Astrocyte of the hippocampus (primary cell): Measurements from ENCODE around the gene STK16.

Source experiments
- DNase-seq: peaks from one replicate; pipeline ENCODE4 v3.0.0; 2011; ENCODE audit warnings: low read depth, low spot score

Gene STK16

DNA sequence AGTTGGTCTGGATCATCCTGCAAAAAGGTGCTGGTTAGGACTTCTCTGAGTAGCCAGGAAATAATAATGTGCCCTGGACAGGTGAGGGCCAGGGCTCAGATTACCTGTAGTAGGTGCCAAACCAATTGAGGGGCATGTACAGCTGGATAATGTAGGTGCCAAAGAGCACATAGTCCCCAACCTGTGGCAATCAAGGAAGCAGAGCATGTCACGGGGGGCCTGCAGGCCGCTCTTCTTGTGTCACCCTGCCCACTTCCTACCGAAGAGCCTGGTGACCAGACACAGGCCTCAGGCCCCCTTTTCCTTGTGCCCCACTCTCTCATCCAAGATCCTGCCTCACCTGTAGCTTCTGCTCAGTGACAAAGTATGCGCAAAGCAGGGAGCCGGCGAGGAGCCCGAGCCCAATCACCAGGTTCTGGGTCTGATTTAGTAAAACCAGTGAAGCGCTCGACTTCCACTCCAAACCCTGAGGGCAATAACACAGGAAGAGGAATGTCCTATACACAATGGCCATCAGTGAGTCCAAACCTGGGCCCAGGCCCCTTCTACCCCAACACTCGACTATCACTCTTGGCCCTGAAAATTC, 31.7 kb upstream of the STK16 start:
- no peak for DNase-seq

DNA sequence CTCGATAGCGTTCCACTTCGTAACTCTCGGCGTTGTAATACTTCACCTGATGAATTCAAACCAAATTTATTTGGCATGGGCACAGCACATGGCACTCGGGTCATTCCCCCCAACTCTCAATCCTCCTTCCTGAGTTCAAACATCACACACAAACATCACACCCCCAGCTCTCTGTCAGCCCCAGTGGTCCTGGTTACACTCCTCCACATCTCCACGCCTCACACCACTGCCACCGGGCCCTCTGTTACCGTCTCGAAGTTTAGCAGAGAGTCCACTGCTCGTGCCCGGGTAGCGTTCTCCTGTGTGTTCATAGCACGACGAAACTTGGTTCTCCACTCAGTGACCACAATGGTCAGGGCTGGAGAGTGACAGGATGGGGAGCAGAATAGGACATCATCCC, 31.1 kb upstream of the STK16 start:
- DNase-seq, result no peak

DNA sequence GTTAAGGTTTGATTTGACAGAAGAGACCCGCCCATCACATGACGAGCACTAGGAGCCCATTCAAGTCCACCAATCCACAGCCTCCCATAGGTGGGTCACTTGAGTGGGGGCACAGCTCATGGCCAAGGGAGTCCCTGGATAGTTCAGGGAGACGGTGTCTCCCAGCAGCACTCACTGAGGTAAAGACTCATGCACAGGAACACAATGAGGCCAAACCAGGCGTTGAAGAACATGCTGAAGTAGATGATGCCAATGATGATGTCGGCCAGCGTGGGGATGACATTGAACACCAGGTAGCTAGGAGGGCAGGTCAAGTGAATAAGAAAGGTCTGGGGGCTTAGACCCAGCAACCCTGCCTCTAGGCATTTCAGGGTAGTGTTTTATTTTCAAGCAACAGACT, 30.5 kb upstream of the STK16 start:
- no peak for DNase-seq

DNA sequence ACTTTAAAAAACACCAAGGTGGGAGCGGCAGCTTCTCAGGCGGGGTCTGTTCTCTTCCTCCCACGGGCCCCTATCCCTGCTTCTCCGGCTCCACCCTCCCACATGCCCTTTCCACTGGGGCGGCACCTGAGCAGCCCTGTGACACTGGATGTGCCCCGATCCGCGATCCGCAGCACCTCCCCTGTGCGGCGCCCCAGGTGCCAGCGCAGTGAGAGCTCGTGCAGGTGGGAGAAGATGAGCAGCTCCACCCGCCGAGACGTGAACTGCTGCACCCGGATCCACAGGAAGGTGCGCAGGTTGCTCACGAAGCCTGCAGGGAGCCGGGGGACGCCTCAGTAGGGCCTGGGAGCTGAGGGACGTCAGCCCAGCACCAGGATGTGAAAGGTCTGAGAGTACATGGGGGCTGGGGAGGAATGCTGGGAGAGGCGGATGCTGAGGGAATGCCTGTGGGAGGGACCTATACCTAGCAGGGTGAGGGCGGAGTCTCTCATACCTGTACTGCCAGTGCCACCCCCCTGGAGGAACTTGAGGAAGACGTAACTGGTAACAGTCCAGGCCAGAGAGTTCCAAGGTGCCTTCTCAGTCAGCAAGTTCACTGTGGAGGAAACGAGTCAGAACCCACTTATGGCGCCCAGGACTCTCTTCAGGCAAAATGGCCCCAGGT, 29.3 kb upstream of the STK16 start:
- DNase-seq, result no peak

DNA sequence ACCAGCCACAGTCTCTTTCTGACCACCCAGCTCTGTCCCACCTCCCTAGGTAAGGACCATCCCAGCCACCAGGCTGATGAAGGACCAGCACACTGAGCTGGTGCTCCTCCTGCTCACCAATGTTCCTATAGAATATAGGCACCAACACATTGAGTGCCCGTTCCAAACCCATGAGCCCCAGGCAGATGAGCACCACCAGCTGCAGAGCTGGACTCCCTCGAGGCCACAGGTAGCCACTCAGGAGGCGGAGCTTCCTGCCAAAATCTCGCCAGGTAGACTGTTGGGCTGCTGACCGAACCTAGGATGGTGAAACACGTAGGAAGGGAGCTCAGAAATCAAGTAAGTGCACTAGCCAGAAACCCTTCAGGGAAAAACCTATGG, 28.8 kb upstream of the STK16 start:
- no peak for DNase-seq

DNA sequence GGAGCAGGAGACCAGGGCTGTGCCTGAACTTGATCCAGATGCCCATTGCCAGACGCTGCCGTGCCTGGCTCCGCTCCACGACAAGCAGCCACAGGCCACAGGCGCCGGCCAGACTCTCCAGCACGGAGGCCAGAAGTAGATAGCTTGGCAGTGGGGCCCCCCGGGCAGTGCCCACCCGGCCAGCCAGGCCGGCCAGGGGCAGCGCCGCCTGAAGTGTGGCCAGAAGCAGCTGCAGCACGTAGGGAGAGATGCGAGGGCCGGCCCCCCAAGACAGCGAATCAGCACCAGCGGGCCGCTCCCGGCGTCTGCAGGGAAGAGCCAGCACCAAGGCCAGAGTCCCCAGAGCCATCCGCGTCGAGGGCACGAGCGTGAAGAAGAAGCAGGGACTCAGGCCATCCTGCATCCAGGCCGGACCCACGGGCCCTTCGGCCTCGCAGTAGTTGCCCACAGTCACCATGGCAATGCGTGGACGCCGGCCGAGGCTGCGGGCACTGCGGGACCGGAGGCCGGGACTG, 27.0 kb upstream of the STK16 start:
- DNase-seq, result peak; percentile 96

DNA sequence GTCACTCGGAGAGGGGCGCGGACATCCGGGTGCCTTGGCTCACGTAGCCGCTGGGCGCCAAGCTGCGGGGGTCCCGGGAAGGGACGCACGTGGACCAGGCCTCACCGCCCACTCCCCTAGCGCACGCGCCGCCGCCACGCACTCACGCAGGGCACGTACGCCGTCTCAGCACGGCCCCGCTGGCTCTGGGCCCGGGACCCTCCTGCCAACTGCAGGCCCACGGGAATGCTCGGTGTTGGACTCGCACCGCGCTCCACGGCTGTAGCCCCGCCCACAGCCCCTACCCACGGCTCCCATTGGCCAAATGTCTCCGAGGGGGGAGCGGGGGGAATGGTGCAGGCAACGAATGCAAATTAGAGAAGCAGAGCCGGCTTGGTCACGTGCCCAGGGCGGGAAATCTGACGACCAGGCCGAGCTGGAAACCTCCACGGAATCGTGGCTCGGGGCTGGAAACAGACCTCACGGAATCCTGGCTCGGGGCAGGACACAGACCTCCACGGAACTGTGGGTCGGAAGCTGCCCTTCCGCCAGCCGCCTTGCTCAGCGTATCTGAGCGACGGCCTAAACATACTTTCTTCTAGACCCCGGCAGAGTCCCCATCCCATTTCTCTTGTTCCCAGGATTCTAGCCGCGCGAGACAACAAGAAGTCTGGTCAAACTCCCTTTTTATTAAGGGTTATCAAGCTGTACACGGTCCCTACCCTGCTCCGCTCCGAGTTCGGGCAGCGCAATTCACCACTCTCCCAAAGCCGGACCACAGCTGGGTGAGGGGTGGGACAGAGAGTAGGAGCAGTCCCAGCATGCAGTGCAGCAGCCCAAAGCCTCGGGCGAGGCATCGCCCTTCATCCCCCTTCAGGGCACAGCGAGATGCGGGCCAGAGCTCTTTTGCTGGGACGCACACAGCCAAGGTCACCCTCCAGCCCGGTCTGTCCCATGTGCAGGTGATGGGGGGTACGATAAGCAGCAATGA, 26.3 kb upstream of the STK16 start, which contains the start of gene ABCB6:
TSS of gene ABCB6 (minus strand) at position 227 of the 970 bp plus-strand sequence. CDS start 285 bp downstream, outside the sequence.
- DNase-seq, result peak; percentile 98

DNA sequence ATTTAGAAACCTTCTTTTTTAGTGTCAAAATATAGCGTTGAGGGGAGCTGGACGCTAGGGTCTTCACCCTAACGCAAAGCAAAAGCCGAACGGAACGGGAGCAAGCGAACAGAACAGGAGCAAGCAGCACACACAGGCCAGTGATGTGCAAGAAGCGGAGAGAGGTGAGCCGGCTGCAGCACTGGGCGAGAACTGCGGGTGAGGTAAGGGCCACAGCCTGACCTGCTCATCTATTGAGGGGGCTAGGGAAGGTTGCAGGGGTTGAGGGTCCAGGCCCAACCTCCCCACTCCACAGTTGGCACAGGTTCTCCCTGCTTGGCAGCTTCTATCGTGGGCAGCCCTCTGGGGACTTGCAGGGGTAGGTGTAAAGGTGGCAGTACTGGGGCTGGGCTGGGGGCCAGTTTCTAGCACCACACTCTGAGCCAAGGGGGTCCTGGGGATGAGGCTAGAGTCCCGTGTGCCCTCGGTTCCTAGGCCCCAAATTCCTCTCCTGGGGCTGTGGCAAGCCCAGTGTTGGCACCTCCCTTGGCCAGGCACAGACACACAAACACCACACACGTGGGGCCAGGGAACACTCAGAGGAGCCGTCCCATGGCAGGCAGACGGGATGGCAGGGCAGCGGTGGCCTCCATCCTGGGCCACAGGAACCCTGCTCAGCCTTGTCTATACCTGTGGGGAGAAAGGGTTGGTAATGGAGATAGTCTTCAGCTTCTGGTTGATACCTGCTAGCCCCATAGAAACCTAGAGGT, 25.3 kb upstream of the STK16 start:
- DNase-seq, result no peak

DNA sequence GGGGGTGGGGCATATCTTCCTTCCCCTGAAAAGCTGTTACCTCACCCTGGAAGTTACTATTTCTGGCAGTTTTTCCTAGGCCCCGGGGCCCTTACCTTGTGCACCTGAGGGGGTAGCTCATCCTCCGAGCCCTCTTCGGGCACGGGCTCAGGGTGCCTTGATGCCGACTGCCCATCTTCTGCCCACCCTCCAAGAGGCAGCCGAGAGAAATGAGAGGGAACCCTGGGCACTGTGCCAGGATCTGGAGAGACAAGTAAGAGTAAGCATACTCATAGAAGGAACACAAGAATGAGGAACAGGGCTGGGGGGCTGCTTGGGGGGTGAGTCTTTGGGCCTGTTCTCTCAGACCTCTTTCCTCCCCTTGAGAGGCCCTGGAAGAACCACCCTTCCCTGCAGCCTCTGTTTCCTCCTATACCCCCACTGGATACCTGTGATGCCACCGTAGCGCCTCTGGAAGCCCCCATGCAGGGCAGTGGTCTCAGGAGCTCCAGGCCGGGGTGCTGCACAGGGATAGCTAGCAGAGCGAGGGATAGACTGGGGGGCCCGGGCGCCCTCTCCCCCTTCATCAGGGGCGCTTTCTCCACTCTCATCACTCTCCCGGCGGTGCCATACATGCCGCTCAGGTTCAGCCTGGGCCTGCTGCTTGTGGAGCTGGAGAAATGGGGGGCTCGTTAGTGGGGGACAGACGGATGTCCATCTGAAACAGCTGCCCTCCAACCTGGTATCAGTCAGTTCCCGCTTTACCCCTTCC, 24.5 kb upstream of the STK16 start:
- no peak for DNase-seq

DNA sequence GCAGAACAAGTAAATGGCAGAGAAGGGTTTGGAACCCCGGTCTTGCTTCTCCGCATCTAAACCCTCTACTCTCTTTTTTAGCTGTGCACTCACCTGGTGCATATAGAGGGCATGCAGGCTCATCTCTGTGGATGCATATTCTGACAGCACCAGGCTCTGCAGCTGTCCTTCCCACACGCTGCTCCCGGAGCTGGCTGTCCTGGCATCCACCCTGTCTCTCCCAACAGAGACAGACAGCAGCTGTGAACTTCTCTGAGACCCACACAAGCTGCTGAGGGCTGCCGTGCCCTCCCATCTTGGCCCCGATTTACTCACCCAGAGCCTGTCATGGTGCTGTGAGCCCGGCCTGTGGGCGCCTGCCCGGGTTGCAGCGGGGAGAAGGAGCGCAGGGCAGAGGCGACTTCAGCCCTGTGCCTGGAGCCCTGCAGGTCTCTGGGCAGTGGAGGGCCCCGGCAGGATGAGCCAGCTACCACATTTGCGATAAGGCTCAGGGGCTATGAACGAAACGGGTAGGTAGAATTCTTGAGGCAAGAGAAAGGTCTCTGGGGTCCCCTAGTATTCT, 23.2 kb upstream of the STK16 start:
- DNase-seq, result no peak

DNA sequence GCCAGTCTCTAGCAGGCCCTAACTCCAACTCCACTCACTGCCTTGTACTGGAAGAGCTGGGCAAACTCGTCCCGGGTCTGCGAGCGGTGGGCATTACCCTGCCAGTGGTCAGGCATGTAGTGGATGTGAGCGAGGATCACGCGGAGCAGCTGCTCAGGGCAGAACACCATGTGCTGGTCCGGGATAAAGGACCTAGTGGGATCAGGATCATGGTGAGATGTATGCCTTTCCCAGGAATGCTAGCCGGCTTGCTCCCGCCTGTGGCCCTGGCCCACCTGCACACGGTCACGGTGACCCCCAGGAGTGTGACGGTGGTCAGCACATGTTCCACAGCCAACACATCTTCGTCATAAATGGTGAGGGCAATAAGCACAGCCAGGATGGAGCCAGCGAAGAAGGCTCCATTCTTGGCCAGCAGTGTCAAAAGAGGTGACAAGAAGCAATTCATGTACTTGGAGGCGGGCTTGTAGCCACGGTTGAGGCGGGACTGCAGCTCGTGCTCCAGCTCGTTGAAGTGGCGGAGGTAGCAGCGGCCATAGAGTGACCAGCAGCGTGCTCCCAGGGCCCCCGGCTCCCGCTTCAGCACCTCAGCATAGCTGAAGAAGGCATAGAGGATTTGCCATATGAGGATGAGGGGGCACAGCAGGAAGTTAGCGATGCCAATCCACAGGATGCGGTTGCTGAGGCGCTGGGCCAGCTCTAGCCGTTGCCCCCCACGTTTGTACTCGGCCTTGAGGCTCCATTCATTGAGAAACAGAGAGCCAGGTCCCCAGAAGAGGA, 21.3 kb upstream of the STK16 start:
- no peak for DNase-seq

DNA sequence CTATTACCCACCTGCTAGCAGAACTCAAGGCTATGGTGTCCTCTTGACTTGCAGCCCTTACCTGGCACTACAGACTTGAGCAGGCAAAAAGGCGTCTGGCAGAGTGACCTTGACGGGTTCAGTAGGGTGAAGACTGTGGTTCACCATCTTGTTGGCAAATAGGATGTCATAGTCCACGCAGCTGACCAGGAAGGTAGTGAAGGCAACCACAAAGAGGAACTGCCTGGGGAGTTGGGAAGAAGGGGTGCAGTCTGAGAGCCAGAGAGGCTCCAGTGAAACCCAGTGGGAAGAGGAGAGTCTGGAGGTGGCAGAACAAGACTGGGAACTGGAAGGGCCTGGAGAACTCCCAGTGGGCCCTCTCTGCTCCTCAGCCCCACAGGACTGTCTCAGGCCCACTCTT, 19.9 kb upstream of the STK16 start:
- DNase-seq, result no peak

DNA sequence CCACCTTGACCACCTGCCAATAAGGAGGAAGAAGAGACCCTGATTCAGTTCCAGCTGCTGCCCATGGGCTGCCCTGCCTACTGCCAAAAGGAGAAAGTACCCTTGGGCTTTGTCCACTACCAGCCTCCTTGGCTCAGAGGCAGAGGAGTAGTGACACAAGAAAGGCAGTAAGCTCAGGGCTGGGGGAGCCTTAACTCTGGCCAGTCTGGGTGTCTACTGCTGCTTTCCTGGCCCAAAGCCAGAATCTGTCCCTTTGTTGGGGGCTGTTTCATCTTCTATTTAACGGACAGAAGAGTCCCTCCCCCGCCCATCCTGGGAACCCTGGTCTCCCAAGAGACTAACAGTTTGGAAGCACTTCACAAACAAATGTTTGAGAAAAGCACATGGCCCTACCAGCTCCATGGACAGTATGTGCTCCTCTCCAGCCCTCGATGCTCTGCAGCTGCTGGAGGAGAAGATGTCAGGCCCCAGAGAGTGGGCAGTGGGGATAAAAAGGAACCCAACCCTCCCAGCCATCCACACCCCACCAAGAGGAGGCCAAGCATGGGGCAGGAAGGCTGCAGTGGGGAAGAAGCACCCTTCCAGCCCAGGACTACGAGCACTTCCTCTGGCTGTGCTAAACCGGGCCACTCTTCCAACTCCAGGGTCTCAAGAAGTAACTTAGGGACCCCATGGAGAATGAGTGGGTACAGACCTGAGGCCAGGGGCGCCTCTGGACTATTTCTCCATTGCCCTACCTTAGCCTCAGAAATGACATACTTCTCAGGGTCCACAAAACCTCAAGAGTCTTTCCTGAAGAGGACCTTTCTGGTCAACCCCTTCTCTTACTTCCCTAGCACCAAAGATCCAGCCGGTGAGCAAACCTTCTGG, 17.0 kb upstream of the STK16 start:
- peak; percentile 11 for DNase-seq

DNA sequence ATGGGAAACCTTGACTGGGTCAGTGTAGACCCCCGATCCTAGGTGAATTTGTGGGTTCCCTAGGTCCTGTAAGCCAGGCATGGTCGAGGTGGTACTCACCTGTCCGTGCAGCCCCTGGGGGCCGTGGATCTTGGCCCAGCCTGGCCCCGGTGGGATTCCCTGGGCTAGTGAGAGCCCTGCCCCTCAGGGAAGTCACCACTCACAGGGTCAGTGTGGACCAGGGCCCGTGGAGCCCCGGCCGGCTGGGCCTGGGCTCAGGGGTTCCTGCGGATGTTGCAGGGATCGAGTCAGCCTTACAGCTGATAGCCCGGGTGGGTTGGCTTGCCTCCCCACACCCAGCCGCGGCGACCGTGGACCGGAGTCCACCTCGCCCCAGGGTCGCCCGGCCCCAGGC, 16.4 kb upstream of the STK16 start:
- no peak for DNase-seq

DNA sequence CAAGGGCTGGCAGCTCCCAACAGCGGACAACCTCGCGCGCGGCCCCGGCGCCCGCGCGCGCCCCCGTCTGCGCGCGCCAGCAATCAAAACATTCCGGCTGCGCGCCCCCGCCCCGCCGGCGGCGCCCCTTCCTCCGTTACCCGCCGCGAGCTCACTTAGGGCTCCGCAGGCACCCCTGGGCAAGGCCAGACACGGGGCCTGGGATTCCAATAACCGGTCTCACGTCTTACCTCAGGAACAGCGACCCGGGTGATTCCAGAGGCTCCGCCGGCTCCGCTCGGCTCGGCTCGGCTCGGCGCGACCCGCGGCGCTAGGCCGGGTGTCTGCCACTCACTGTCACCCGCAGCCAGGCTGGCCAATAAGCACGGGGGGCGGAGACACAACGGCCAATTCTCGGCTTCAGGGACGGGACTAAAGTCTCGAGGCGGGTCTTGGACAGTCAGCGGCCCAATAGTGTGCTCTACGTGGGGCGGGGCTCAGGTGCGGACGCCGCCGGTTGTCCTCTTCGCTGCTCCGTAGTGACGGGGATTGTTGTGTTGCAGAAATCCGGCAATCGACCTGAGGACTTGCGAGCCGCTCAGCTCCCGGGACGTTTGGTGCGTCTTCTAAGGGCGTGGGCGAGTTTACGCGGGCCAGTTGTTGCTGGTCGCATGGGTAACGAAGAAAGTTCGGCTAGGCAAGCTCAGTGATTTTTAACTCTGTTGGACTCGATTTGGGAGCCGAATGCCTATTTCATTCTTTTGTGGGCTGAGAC, 15.8 kb upstream of the STK16 start, which contains the start of the genes ANKZF1 and ATG9A:
TSS of gene ANKZF1 (plus strand) at position 502 of the 754 bp plus-strand sequence. CDS start 452 bp downstream, outside the sequence.
TSS of gene ATG9A (minus strand) at position 332 of the 754 bp plus-strand sequence. CDS start 1,612 bp downstream, outside the sequence.
- DNase-seq, result peak; percentile 99

DNA sequence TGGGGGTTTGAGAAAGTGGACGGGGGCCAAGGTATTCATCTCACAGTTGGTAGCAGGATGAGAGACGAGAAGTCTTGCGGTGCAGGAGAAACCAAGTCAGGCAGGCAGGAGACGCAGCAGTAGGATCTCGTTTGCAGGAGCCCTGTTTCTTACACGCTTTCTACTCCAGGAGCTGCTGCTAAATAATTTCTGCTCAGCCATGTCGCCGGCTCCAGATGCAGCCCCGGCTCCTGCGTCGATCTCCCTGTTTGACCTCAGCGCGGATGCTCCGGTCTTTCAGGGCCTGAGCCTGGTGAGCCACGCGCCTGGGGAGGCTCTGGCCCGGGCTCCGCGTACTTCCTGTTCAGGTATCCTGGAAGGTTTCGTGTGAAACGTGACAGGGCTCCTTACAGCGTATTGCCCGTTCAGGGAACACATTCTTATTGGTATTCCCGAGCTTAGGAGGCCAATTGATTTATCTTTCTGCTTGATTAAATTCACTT, 15.2 kb upstream of the STK16 start:
- no peak for DNase-seq

DNA sequence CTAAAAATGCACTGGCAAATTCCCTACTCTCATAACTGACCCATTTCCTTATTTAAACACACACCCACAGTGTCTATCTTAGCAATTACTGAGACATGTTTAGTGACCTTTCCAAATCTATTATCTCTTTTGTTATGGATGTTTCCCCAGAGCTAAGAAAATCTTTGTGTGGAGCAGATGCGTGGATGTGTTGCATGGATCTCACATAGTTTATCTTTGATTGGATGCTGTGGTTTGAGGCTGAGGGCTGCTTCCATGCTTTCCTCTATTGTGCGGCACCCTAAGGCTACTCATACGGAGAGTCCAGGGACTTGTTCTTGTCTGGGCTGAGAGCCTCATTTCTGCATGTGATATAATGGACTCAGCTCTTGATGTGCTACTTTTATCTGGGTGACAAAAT, 10.9 kb upstream of the STK16 start:
- DNase-seq, result no peak
